ENCODE measurements around the gene MBP.

Gene MBP

GRCh38 chr18:77051581-77052296 is 80.8 kb downstream of the MBP start:
- Histone ChIP-seq H3K9ac (ENCODE audit: low read depth, low read length) (no peak overlapping the region), H3K36me3 (ENCODE audit: insufficient read depth, low read length) (no peaks in the 10 kb centered on the region), H3K9me3 (ENCODE audit: control insufficient read depth, insufficient read depth, low read length) (no peaks in the 10 kb centered on the region), H3K4me1 (ENCODE audit: insufficient read depth, low read length) (peaks cover 19% of the 10 kb centered on the region)

GRCh38 chr18:77049938-77050337 is 82.6 kb downstream of the MBP start:
- H3K4me1 ChIP-seq (ENCODE audit: insufficient read depth, low read length): 0 out of 2 replicates have a peak, but pooled peaks cover 3% of the 10 kb centered on the region
- H3K9me3 ChIP-seq (ENCODE audit: control insufficient read depth, insufficient read depth, low read length): no peaks in the 10 kb centered on the region
- H3K9ac ChIP-seq (ENCODE audit: low read depth, low read length): no peak overlapping the region
- no peaks in the 10 kb centered on the region for H3K36me3 ChIP-seq (ENCODE audit: insufficient read depth, low read length)

DNA sequence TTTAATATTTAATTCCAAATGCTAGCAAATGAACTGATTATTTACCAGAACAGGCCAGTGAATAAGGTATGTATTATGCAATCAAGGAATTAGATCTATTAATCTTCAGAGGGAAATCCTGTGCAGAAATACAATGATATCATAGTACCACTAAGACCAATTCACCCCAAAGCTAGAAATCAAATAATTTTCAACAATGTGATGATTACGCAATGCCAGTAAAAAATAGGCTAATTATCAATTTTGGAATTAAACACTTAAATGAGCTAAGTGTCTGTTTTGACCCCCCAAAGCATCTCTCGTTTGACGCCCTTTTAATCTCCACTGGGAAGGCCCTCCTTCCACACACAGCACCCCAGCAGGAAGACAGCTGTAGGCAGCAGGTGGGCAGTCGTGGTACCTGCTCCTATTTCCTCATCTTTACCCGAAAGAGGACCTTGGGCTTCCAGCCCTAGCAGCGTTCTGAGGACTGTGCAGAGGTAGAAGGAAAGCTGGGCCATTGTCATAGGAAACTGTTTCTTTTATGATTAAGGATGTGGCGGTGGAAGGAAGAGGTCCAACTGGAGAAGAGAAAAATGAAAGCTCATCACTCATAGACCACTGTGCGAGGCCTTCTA is 84.7 kb downstream of the MBP start:
- H3K9ac ChIP-seq (ENCODE audit: low read depth, low read length): no peak overlapping the region
- no peaks in the 10 kb centered on the region for H3K36me3 ChIP-seq (ENCODE audit: insufficient read depth, low read length)
- H3K9me3 ChIP-seq (ENCODE audit: control insufficient read depth, insufficient read depth, low read length): no peaks in the 10 kb centered on the region
- no peaks in the 10 kb centered on the region for H3K4me1 ChIP-seq (ENCODE audit: insufficient read depth, low read length)

DNA sequence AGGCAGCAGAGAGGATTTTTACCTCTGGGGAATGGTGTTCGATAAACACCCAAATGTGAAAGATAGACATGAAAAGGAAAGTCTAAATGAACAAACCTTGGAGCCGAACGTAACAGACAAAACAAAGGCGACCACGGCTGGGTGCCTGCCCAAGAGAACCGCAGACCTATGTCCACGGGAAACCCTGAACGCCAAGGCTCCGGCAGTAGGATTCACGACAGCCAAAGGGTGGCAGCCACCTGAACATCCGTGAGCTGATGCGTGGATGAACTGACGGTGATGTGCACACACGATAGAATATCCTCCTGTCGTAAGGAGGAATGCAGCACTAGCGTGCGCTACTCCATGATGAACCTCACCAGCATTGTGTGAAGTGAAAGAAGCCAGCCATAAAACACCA is 85.6 kb downstream of the MBP start:
- Histone ChIP-seq H3K36me3 (ENCODE audit: insufficient read depth, low read length) (no peaks in the 10 kb centered on the region), H3K4me1 (ENCODE audit: insufficient read depth, low read length) (no peaks in the 10 kb centered on the region), H3K9ac (ENCODE audit: low read depth, low read length) (no peak overlapping the region), H3K9me3 (ENCODE audit: control insufficient read depth, insufficient read depth, low read length) (no peaks in the 10 kb centered on the region)

DNA sequence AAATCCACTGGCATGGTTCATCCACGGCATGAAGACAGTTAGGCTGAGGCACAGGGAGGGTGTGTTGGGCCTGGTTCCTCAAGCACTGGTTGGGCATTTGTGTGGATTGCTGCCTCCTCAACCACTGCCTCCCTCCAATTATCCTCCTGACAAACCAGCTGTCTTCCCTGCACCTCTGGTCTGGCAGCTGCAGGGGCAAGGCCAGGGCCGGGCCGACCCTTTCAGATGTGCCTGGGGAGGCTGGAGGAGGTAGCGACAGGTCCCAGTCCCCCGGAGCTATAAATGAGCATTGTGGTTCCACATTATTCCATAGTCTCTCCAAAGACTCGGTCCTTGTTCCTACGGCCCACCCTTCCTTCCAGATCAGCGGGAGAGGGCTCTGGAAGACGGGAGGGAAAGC is 86.2 kb downstream of the MBP start:
- H3K4me1 ChIP-seq (ENCODE audit: insufficient read depth, low read length): no peaks in the 10 kb centered on the region

GRCh38 chr18:77045677-77046076 is 86.9 kb downstream of the MBP start:
- no peaks in the 10 kb centered on the region for H3K9me3 ChIP-seq (ENCODE audit: control insufficient read depth, insufficient read depth, low read length)
- H3K9ac ChIP-seq (ENCODE audit: low read depth, low read length): no peak overlapping the region
- no peaks in the 10 kb centered on the region for H3K4me1 ChIP-seq (ENCODE audit: insufficient read depth, low read length)
- no peaks in the 10 kb centered on the region for H3K36me3 ChIP-seq (ENCODE audit: insufficient read depth, low read length)

More for the DNA sequence above, 86.2 kb downstream of the MBP start:
- Histone ChIP-seq H3K9ac (ENCODE audit: low read depth, low read length) (no peak overlapping the region), H3K36me3 (ENCODE audit: insufficient read depth, low read length) (no peaks in the 10 kb centered on the region), H3K9me3 (ENCODE audit: control insufficient read depth, insufficient read depth, low read length) (no peaks in the 10 kb centered on the region)

DNA sequence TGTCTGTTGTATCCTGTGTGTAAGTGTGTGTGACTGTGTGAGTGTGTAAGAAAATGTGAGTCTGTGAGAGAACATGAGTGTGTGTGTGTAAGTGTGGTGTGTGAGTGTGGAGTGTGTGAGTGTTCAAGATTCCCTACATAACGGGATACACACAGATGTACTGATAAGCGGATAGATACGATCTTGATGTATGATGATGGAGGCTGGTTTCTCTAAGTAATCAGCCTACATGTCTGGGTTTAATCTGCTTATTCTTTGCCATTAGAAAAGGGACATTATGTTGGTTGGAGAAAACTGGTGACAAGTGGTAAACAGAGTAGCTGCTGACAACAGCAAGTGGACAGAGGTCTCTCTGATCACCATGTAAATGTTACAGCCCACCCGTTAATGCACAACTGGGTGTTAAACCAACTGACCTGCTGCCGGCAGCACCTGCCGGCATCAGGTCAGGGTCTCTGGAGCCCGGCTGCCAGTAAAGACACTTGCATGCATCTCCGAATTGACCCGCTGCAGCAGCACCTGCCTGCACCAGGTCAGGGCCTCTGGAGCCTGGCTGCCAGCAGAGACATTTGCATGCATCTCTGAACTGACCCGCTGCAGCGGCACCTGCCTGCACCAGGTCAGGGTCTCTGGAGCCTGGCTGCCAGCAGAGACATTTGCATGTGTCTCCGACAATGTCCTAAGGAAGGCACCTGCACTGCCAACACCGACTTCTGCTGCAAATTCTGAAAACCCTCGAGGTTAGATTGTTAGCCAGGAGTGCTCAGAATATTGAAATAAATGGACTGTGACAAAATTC is 87.5 kb downstream of the MBP start:
- no peaks in the 10 kb centered on the region for H3K36me3 ChIP-seq (ENCODE audit: insufficient read depth, low read length)
- H3K9ac ChIP-seq (ENCODE audit: low read depth, low read length): no peak overlapping the region
- no peaks in the 10 kb centered on the region for H3K9me3 ChIP-seq (ENCODE audit: control insufficient read depth, insufficient read depth, low read length)
- H3K4me1 ChIP-seq (ENCODE audit: insufficient read depth, low read length): no peaks in the 10 kb centered on the region

GRCh38 chr18:77043541-77044280 is 88.9 kb downstream of the MBP start:
- Histone ChIP-seq H3K9me3 (ENCODE audit: control insufficient read depth, insufficient read depth, low read length) (no peaks in the 10 kb centered on the region), H3K36me3 (ENCODE audit: insufficient read depth, low read length) (no peaks in the 10 kb centered on the region), H3K4me1 (ENCODE audit: insufficient read depth, low read length) (no peaks in the 10 kb centered on the region), H3K9ac (ENCODE audit: low read depth, low read length) (no peak overlapping the region)

- no peaks in the 10 kb centered on the region for H3K9me3 ChIP-seq (ENCODE audit: control insufficient read depth, insufficient read depth, low read length)
- H3K36me3 ChIP-seq (ENCODE audit: insufficient read depth, low read length): no peaks in the 10 kb centered on the region
- H3K9ac ChIP-seq (ENCODE audit: low read depth, low read length): no peak overlapping the region
- H3K4me1 ChIP-seq (ENCODE audit: insufficient read depth, low read length): no peaks in the 10 kb centered on the region
Measured at GRCh38 chr18:77042583-77042982, 90.0 kb downstream of the MBP start.

GRCh38 chr18:77039196-77040130 is 93.1 kb downstream of the MBP start:
- H3K36me3 ChIP-seq (ENCODE audit: insufficient read depth, low read length): no peaks in the 10 kb centered on the region
- H3K9me3 ChIP-seq (ENCODE audit: control insufficient read depth, insufficient read depth, low read length): no peaks in the 10 kb centered on the region
- H3K4me1 ChIP-seq (ENCODE audit: insufficient read depth, low read length): no peaks in the 10 kb centered on the region
- no peak overlapping the region for H3K9ac ChIP-seq (ENCODE audit: low read depth, low read length)

- Histone ChIP-seq H3K4me1 (ENCODE audit: insufficient read depth, low read length) (no peaks in the 10 kb centered on the region), H3K9me3 (ENCODE audit: control insufficient read depth, insufficient read depth, low read length) (no peaks in the 10 kb centered on the region), H3K36me3 (ENCODE audit: insufficient read depth, low read length) (no peaks in the 10 kb centered on the region), H3K9ac (ENCODE audit: low read depth, low read length) (no peak overlapping the region)
Measured at GRCh38 chr18:77038182-77038858, 94.3 kb downstream of the MBP start.

DNA sequence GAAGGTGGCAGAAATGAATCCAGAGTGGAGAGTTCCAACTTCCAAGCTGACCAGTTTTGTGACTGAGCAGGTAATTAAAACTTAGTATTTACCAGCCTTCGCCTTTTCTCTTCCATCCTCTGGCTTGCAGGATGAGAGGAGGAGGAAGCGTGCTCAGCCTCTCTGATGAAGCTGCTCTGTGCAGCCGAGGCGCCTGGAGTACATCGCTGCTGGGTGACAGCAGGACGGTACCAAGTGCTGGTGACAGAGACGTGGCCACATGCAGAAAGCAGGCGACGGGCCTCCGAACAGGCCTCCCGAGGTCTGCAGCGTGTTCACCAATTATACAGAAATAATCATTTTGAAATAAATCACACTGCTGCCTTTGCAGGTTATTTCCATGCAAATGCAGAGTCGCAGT is 95.0 kb downstream of the MBP start:
- no peaks in the 10 kb centered on the region for H3K4me1 ChIP-seq (ENCODE audit: insufficient read depth, low read length)
- no peaks in the 10 kb centered on the region for H3K36me3 ChIP-seq (ENCODE audit: insufficient read depth, low read length)
- no peak overlapping the region for H3K9ac ChIP-seq (ENCODE audit: low read depth, low read length)
- H3K9me3 ChIP-seq (ENCODE audit: control insufficient read depth, insufficient read depth, low read length): no peaks in the 10 kb centered on the region
